ENCODE data around the gene LOX. TPM values are rescaled to one million over a fixed set of nuclear protein-coding genes. Genes with fewer than 3 reads are reported as not detected.

Gene LOX
- total RNA-seq, 6 experiments from 2014 or later = 0.97 to 11.8 (median 2.2) TPM

- WGBS (ENCODE audit: insufficient coverage, low coverage, low lambda C conversion rate, missing lambda C conversion rate) = 68% methylated on average over 7 of the region's 7 CpGs
These were observed 15.5 kb upstream of the LOX start for GRCh38 chr5:122093415-122094180.

GRCh38 chr5:122091936-122092600 lies 14.0 kb upstream of the LOX start:
- Histone ChIP-seq H3K27ac (no peak overlapping the region), H3K36me3 (no peaks in the 10 kb centered on the region), H3K9me3 (no peaks in the 10 kb centered on the region), H3K4me1 (no peaks in the 10 kb centered on the region), H3K4me3 (no peak overlapping the region), H3K27me3 (no peaks in the 10 kb centered on the region)
- ATAC-seq = peak in 1 of 4 donors; percentile 34
- no peak for TF ChIP-seq POLR2A (IDR thresholded peaks at IDR 0.05)
- TF ChIP-seq CTCF (IDR thresholded peaks at IDR 0.05) = peak in 2 of 4 donors; percentile 18 to 40
- 34% methylated on average over 7 of the region's 9 CpGs for WGBS (ENCODE audit: insufficient coverage, low coverage, low lambda C conversion rate, missing lambda C conversion rate)
- no peak for DNase-seq
- intact Hi-C loops (cut with DNase I) = no loop called here

More at GRCh38 chr5:122093415-122094180, 15.5 kb upstream of the LOX start:
- no peaks in the 10 kb centered on the region for H3K36me3 ChIP-seq
- H3K4me3 ChIP-seq = no peak overlapping the region
- H3K9me3 ChIP-seq = no peaks in the 10 kb centered on the region
- no peaks in the 10 kb centered on the region for H3K27me3 ChIP-seq
- DNase-seq (no peak), ATAC-seq (no peak)
- no peak overlapping the region for H3K27ac ChIP-seq
- intact Hi-C loops (cut with DNase I) = no loop called here
- H3K4me1 ChIP-seq = no peaks in the 10 kb centered on the region
- TF ChIP-seq POLR2A (IDR thresholded peaks at IDR 0.05) (no peak), CTCF (IDR thresholded peaks at IDR 0.05) (no peak)

GRCh38 chr5:122089096-122090013 lies 11.3 kb upstream of the LOX start:
- intact Hi-C loops (cut with DNase I) = no loop called here
- no peak overlapping the region for H3K4me3 ChIP-seq
- H3K4me1 ChIP-seq = no peaks in the 10 kb centered on the region
- WGBS (ENCODE audit: insufficient coverage, low coverage, low lambda C conversion rate, missing lambda C conversion rate) = 36% methylated on average over 2 of the region's 2 CpGs
- H3K27ac ChIP-seq = no peak overlapping the region
- no peak for DNase-seq
- no peaks in the 10 kb centered on the region for H3K27me3 ChIP-seq
- TF ChIP-seq POLR2A (IDR thresholded peaks at IDR 0.05) (no peak), CTCF (IDR thresholded peaks at IDR 0.05) (no peak)
- H3K9me3 ChIP-seq = no peaks in the 10 kb centered on the region
- ATAC-seq = no peak
- no peaks in the 10 kb centered on the region for H3K36me3 ChIP-seq

GRCh38 chr5:122085041-122085440 lies 7.0 kb upstream of the LOX start:
- intact Hi-C loops (cut with DNase I) = no loop called here
- Histone ChIP-seq H3K27me3 (no peaks in the 10 kb centered on the region), H3K9me3 (no peaks in the 10 kb centered on the region), H3K4me1 (no peaks in the 10 kb centered on the region), H3K27ac (no peak overlapping the region), H3K4me3 (no peak overlapping the region), H3K36me3 (no peaks in the 10 kb centered on the region)
- 69% methylated on average over 3 of the region's 3 CpGs for WGBS (ENCODE audit: insufficient coverage, low coverage, low lambda C conversion rate, missing lambda C conversion rate)
- ATAC-seq (no peak), DNase-seq (no peak)
- no peak for TF ChIP-seq POLR2A (IDR thresholded peaks at IDR 0.05)
- no peak for TF ChIP-seq CTCF (IDR thresholded peaks at IDR 0.05)
